22Rv1 (cell line): ENCODE measurements around the gene LILRA6.

Experiments
- H3K27ac ChIP-seq: fragments of 450-650 bp; 2 replicates; pipeline ENCODE4 v1.5.1; 2017
- ZFX ChIP-seq: fragments of 450-650 bp; IDR thresholded peaks from 2 replicates; pipeline ENCODE4 v1.6.1; 2017; ENCODE audit warnings: antibody characterized with exemption, borderline replicate concordance
- TF ChIP-seq, protein P1 (sequence below): fragments of 450-650 bp; IDR thresholded peaks from 2 replicates; pipeline ENCODE4 v1.5.1; 2017; ENCODE audit warnings: mild to moderate bottlenecking

Gene LILRA6

DNA sequence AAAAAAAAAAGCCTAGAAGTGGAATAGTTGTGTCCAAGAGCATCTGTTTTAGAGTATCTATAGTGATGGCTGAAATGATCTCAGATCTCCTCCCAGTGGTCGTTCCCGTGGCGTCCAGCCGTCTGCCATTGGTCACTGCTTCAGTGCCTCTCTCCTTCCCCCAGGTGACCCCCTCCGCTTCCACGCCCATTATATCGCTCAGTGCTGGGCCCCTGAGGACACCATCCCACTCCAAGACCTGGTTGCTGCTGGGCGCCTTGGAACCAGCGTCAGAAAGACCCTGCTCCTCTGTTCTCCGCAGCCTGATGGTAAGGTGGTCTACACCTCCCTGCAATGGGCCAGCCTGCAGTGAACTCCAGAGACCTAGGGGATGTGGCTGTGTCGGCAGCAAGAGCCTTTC is 49.6 kb downstream of the LILRA6 start:
- TF ChIP-seq, protein P1, sequence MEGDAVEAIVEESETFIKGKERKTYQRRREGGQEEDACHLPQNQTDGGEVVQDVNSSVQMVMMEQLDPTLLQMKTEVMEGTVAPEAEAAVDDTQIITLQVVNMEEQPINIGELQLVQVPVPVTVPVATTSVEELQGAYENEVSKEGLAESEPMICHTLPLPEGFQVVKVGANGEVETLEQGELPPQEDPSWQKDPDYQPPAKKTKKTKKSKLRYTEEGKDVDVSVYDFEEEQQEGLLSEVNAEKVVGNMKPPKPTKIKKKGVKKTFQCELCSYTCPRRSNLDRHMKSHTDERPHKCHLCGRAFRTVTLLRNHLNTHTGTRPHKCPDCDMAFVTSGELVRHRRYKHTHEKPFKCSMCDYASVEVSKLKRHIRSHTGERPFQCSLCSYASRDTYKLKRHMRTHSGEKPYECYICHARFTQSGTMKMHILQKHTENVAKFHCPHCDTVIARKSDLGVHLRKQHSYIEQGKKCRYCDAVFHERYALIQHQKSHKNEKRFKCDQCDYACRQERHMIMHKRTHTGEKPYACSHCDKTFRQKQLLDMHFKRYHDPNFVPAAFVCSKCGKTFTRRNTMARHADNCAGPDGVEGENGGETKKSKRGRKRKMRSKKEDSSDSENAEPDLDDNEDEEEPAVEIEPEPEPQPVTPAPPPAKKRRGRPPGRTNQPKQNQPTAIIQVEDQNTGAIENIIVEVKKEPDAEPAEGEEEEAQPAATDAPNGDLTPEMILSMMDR, result no peak
- TF ChIP-seq ZFX, result no peak
- H3K27ac ChIP-seq, result no peak overlapping the region

DNA sequence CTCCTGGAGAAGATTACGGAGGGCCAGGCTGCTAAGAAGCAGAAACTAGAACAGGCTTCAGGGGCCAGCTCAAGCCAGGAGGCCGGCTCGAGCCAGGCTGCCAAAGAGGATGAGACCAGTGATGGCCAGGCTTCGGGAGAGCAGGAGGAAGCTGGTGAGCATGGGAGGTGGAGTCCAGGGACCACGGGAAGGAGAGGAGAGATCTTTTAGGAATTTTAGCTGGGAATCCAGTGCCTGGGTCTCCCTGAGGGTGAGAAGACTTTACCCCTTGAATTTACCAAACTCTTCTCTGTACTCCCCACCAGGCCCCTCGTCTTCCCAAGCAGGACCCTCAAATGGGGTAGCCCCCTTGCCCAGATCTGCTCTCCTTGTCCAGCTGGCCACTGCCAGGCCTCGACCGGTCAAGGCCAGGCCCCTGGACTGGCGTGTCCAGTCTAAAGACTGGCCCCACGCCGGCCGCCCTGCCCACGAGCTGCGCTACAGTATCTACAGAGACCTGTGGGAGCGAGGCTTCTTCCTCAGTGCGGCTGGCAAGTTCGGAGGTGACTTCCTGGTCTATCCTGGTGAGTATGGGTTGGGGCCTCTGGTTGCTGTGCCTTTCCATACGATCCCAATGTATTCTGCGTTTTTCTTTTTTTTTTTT is 50.7 kb downstream of the LILRA6 start:
- TF ChIP-seq ZFX, result no peak
- TF ChIP-seq, protein P1, result no peak
- peak overlapping the region; percentile 96 for H3K27ac ChIP-seq

DNA sequence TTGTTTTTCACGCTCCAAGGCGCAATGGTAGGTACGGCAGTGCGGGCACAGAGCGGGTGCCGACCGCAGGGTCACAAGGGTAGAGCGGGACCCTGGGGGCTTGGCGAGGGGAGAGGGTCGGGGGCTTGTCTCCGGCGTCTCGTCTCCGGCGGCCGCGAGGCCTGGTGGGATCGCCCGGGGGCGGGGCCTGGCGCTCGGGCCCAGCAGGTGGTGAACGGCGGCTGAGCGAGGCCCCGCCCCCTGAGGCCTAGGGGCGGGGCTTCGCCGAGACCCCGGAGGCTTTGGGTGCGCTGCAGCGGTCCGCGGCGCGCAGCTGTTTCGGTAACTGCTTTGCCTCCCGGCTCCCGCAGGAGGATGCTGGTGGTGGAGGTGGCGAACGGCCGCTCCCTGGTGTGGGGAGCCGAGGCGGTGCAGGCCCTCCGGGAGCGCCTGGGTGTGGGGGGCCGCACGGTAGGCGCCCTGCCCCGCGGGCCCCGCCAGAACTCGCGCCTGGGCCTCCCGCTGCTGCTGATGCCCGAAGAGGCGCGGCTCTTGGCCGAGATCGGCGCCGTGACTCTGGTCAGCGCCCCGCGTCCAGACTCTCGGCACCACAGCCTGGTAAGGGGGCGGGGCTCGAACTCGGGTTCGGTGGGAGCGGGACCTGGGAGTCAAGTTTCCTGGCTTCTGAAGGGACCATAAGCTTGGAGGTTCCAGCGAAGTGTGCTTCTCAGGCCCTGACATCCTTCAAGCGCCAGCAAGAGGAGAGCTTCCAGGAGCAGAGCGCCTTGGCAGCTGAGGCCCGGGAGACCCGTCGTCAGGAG is 51.4 kb downstream of the LILRA6 start, which contains the start of gene TSEN34:
TSEN34 (plus strand) TSS at position 298 of the 800 bp plus-strand sequence; CDS start at position 355, 57 bp downstream.
- TF ChIP-seq ZFX, result no peak
- TF ChIP-seq, protein P1, result no peak
- H3K27ac ChIP-seq, result peak within 1 kb of the TSS; percentile 96

DNA sequence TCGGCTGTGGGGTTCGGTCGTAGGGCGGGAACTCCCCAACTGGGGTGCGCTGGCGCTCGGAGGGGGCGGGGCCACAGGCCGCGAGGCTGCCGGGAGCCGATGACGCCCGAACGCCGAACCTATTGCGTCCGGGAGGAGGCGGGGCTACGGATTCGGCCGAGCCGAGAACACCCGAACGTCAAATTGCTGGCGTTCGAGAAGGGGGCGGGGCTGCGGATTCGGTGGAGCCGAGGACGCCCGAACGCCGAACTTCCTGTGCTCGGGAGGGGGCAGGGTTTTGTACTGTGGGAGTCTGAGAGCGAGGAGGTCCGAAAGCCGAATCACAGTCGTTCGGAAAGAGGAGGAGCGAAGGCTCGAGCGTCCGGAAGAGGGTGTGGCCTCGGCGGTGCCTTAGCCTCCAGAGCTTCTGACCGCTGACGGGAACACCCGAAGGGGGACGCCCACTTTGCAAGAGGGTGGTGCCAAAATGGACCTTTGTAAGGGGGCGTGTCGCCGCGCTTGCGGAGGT is 52.0 kb downstream of the LILRA6 start:
- no peak for TF ChIP-seq ZFX
- TF ChIP-seq, protein P1, result no peak
- peak overlapping the region; percentile 96 for H3K27ac ChIP-seq

DNA sequence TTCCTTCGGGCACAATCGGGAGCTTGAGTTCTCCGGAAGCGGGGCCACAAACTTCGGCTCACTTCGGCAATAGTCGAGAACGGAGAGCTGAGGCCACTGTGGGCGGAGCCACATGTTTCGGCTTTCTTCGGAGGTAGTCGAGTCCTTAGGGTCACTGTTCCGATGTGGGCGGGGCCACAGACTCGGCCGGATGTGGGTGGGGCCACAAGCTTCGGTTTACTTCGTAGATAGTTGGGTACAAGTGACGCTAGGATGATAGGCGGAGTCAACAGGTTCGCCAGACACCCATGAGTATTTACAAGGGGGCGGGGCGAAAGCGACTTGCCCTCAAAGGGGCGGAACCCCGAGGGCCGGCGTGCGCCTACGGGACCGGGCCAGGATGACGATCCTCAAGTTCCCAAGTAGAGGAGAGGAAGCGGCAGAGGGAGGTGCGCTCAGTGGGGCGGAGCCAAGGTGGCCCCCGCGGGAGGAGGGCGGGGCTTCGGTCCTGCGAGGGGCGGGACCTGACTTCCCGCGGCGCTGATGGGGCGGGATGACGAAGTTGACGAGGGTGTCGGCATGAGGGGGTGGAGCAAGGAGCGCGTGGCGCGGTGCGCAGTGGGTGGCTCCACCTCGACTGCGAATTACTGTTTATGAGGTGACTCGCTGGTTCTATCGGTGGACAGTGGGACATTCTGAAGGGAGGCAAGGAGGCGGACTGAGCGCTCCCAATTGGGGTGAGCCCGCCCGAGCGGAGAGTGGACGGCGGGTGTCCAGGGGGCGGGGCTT is 52.7 kb downstream of the LILRA6 start:
- no peak for TF ChIP-seq ZFX
- TF ChIP-seq, protein P1, result no peak
- peak overlapping the region; percentile 96 for H3K27ac ChIP-seq

DNA sequence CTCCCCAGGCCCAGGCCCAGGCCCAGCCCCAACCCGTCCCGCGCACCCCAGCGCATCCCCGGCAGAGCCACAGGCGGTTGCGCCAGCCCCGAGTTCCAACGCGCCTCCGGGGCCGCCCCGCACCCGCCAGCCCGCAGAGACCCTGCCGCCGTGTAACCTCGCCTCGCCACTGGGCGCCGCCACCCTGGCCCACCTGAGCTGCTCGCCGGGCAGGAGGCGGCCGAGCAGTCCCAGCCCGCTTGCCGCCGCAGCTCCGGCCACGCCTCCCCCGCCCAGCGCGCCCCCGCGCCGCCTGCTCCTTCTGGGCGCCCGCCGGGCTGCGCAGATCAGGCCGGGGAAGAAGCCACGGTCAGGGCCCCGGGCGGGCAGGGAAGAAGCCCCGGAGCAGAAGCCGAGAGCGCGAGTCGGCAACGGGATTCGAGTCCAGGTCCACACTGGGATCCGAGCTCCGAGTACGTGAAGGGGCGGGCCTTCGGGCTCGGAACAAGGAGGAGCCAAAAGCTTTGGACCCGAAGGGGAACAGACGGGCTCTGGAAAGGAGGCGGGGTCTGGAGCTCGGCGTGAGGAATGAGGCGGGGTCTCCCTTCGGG is 53.4 kb downstream of the LILRA6 start, which contains the start of gene MBOAT7:
MBOAT7 (minus strand) TSS at position 436 of the 590 bp plus-strand sequence. CDS start 1,072 bp downstream, outside the sequence.
- TF ChIP-seq ZFX, result no peak
- TF ChIP-seq, protein P1, result peak; percentile 75
- H3K27ac ChIP-seq, result peak within 1 kb of the TSS; percentile 96
